Thoracic aorta (tissue), 2 donors: Measurements from ENCODE around the gene ZDHHC16. TPM values are rescaled to one million over a fixed set of nuclear protein-coding genes. Genes with fewer than 3 reads are reported as not detected.
"Not testable (repeated sequence)": the region's sequence is repeated elsewhere in the genome, so short reads cannot be mapped to it uniquely, and the experiment has no call there.

Source experiments
- ATAC-seq: fragments of 150-250 bp; one replicate; pipeline ENCODE4 v1.8.0; 2017; ENCODE audit warnings: low read depth; ENCODE audit not compliant: insufficient number of reproducible peaks, low FRiP score
- DNase-seq: peaks from one replicate; pipeline ENCODE4 v3.0.0-alpha.2; 2020; ENCODE audit warnings: low spot score
- H3K27ac ChIP-seq, 2 donors: fragments of 200-600 bp; sonication (generic); 1 replicate in 1 of 2; 2 replicates in 1 of 2; pipeline ENCODE4 v1.5.1; 2016; ENCODE audit warnings: mild to moderate bottlenecking in 2 of 2, moderate library complexity in 2 of 2
- H3K27me3 ChIP-seq: fragments of 200-600 bp; sonication (generic); replicated peaks from 2 replicates; pipeline ENCODE4 v1.6.0; 2016; ENCODE audit warnings: mild to moderate bottlenecking; ENCODE audit not compliant: insufficient read depth
- H3K36me3 ChIP-seq: fragments of 200-600 bp; sonication (generic); one replicate; pipeline ENCODE4 v1.5.1; 2016
- H3K4me1 ChIP-seq, 2 donors: fragments of 200-600 bp; sonication (generic); 1 replicate in 1 of 2; 2 replicates in 1 of 2; pipeline versions ENCODE4 v1.5.1 to v1.6.0; 2016; ENCODE audit warnings: low read depth in 2 of 2, mild to moderate bottlenecking in 1 of 2; ENCODE audit not compliant: control insufficient read depth in 1 of 2
- H3K4me3 ChIP-seq: fragments of 200-600 bp; sonication (generic); 2 replicates; pipeline ENCODE4 v1.5.1; 2016; ENCODE audit warnings: mild to moderate bottlenecking
- H3K9me3 ChIP-seq: fragments of 200-600 bp; sonication (generic); 2 replicates; pipeline ENCODE4 v1.5.1; 2016
- total RNA-seq, 2 donors: library from RNA; depleted of rRNA; stranded (reverse); fragments of >200 nt; gene quantifications; one replicate each; pipeline versions ENCODE4 v1.1.0 to v1.2.3, GENCODE V29; 2016
- TF ChIP-seq, protein P1 (sequence below): fragments of 200-600 bp; sonication (generic); IDR thresholded peaks from one replicate; pipeline ENCODE4 v1.5.1; 2019; ENCODE audit warnings: antibody characterized with exemption

The ZDHHC16 gene
- total RNA-seq, 2 donors from 2014 or later = 23.4 to 31.7 TPM

DNA sequence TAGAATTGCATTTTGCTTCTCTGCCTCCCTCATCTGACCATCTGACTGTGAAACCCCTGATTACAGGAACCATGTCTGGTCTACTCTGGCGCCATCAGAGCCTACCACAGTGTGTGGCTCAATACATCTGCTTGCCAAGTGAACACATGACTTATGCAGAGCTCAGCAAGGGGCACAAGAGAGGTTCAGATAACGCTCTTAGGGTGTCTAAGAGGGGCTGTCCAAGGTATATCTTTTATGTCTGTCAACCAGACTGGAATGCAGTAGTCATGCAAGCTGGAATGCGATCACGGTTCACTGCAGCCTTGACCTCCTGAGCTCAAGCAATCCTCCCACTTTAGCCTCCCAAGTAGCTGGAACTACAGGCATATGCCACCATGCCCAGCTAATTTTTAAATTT lies 34.6 kb upstream of the ZDHHC16 start:
- TF ChIP-seq, protein P1, sequence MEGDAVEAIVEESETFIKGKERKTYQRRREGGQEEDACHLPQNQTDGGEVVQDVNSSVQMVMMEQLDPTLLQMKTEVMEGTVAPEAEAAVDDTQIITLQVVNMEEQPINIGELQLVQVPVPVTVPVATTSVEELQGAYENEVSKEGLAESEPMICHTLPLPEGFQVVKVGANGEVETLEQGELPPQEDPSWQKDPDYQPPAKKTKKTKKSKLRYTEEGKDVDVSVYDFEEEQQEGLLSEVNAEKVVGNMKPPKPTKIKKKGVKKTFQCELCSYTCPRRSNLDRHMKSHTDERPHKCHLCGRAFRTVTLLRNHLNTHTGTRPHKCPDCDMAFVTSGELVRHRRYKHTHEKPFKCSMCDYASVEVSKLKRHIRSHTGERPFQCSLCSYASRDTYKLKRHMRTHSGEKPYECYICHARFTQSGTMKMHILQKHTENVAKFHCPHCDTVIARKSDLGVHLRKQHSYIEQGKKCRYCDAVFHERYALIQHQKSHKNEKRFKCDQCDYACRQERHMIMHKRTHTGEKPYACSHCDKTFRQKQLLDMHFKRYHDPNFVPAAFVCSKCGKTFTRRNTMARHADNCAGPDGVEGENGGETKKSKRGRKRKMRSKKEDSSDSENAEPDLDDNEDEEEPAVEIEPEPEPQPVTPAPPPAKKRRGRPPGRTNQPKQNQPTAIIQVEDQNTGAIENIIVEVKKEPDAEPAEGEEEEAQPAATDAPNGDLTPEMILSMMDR = no peak
- Histone ChIP-seq H3K4me3 (no peak overlapping the region), H3K27me3 (no peaks in the 10 kb centered on the region), H3K9me3 (no peaks in the 10 kb centered on the region), H3K27ac (no peak overlapping the region), H3K4me1 (peaks cover 4 to 5% of the 10 kb centered on the region in 2 donors), H3K36me3 (no peaks in the 10 kb centered on the region)
- DNase-seq (no peak), ATAC-seq (no peak)

DNA sequence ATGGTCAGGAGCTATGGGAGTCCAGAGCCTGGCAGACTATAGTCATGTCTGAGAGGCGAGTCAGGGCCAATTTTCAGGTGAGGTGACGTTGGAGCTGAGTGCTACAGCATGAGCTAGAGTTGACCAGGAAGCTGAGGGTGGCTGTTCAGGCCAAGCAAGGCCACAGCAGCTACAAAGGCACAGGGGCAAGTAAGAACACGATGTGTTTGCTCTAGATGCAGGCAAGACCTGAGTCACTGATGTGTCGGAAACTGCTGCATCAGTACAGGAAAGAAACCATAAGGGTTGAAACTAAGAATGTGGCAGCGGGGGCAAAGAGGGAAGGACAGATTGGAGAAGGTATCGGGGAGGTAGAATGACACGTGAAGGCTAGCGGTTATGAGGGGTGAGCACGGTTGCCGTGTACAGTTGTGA lies 33.1 kb upstream of the ZDHHC16 start:
- Histone ChIP-seq H3K9me3 (no peaks in the 10 kb centered on the region), H3K27me3 (no peaks in the 10 kb centered on the region), H3K4me3 (no peak overlapping the region), H3K36me3 (no peaks in the 10 kb centered on the region), H3K27ac (no peak overlapping the region), H3K4me1 (no peaks in the 10 kb centered on the region)
- ATAC-seq = no peak
- TF ChIP-seq, protein P1 = no peak
- no peak for DNase-seq

DNA sequence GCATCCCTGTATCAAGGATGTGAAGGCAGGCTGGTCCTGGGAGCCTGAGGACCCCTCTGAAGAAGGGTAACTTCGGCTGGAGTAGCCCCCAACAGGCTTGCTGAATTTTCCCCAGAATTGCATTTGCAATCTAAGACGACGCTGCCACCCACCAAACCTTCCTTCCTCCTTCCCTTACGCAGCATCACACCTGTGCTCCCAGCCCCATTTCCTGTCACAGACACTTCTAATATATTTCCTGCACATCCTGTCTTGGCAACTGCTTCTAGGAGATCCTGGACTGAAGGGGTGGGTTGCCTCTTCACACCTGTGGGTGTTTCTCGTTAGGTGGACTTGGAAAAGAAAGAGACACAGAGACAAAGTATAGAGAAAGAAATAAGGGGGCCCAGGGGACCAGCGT lies 29.4 kb upstream of the ZDHHC16 start:
- Histone ChIP-seq H3K36me3 (no peaks in the 10 kb centered on the region), H3K27ac (no peak overlapping the region), H3K9me3 (no peaks in the 10 kb centered on the region), H3K4me3 (no peak overlapping the region), H3K4me1 (no peaks in the 10 kb centered on the region), H3K27me3 (no peaks in the 10 kb centered on the region)
- TF ChIP-seq, protein P1 = no peak
- no peak for DNase-seq
- no peak for ATAC-seq

DNA sequence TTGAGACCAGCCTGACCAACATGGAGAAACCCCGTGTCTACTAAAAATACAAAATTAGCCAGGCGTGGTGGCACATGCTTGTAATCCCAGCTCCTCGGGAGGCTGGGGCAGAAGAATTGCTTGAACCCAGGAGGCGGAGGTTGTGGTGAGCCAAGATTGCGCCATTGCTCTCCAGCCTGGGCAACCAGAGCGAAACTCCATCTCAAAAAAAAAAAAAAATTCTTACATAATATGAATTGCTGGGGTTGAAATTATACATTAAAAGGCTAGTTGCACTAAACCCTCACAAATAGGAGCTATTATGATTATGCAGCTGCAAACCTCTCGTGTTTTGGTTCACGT lies 22.2 kb upstream of the ZDHHC16 start:
- not testable (repeated sequence) for H3K27me3 ChIP-seq, ATAC-seq, H3K9me3 ChIP-seq, H3K27ac ChIP-seq, DNase-seq, H3K36me3 ChIP-seq, H3K4me3 ChIP-seq
- peaks cover 22 to 28% of the 10 kb centered on the region in 2 donors for H3K4me1 ChIP-seq

DNA sequence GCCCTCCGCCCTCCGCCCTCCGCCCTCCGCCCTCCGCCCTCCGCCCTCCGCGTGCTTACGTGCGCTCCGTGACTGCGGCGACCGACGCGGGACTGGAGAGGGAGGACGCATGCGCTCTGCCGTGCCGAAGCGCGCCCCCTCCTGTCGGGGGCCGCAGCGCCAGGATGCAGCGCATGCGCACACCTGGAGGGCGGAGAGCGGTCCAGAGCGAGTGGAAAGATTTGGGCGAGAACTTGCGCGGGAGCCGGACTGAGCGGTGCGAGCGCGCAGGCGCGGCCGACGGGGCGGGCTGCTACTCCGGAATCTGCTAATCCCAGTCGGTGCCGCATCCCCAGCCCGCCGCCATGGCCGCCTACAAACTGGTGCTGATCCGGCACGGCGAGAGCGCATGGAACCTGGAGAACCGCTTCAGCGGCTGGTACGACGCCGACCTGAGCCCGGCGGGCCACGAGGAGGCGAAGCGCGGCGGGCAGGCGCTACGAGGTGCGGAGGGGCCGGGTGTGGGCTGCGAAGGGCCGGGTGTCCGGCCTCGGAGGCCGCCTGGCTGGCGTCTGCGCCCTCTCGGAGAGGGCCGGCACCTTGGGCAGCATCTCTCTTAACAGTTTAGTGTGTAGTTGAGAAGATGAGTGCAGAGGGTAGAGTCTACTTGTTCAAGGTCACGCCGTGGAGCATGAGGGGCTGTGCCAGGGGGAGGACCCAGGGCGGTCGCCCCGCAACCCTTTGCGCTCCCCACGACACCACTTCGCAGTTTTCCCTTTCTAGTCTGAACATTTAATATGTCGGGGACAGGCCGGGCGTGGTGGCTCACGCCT lies 19.8 kb upstream of the ZDHHC16 start, which contains the start of gene PGAM1:
Gene PGAM1, plus strand, starts transcription at position 228 of the 812 bp plus-strand sequence. Its CDS starts 117 bp downstream, at position 345.
- TF ChIP-seq, protein P1 = peak; percentile 53
- peak within 1 kb of the TSS; percentile 93 for H3K4me3 ChIP-seq
- no peaks in the 10 kb centered on the region for H3K27me3 ChIP-seq
- H3K36me3 ChIP-seq = peaks cover 7% of the 10 kb centered on the region
- peaks cover 23 to 31% of the 10 kb centered on the region in 2 donors for H3K4me1 ChIP-seq
- ATAC-seq = peak; percentile 90
- H3K9me3 ChIP-seq = no peaks in the 10 kb centered on the region
- DNase-seq = peak; percentile 70
- H3K27ac ChIP-seq = peak within 1 kb of the TSS; percentile 68 to 82
